NCI-H1417 (cell line): ENCODE results near the gene BRSK1.
A peak's percentile ranks its signal among the peaks of the same experiment; 100 is the strongest.

Experiments used
- DNase-seq, 3 experiments: peaks; one replicate each; lab custom pipeline; 2025; lab: John Stamatoyannopoulos, UW

The BRSK1 gene

GRCh38 chr19:55273978-55274707 lies 9.7 kb upstream of the BRSK1 start:
- peak in 2 of 3 experiments; percentile 52 to 73 for DNase-seq

- DNase-seq, result no peak
Measured at GRCh38 chr19:55275851-55276719, 7.7 kb upstream of the BRSK1 start.

GRCh38 chr19:55276720-55277430 lies 6.9 kb upstream of the BRSK1 start:
- no peak for DNase-seq

GRCh38 chr19:55277494-55277893 lies 6.3 kb upstream of the BRSK1 start:
- no peak for DNase-seq

- no peak for DNase-seq
Measured at GRCh38 chr19:55278391-55279135, 5.2 kb upstream of the BRSK1 start.

GRCh38 chr19:55279340-55279739 lies 4.5 kb upstream of the BRSK1 start:
- no peak for DNase-seq

- DNase-seq, result peak; percentile 96 to 98 (median 98)
Measured at GRCh38 chr19:55279770-55280643, 3.8 kb upstream of the BRSK1 start, which contains the start of gene HSPBP1. Gene HSPBP1, minus strand, starts transcription at chr19:55280110. Its CDS starts 502 bp downstream, at chr19:55279608.

GRCh38 chr19:55284405-55285058 lies 735 bp downstream of the BRSK1 start:
- peak in 1 of 3 experiments; percentile 20 for DNase-seq

- no peak for DNase-seq
Measured at GRCh38 chr19:55285229-55285890, 1.6 kb downstream of the BRSK1 start.

- DNase-seq, result no peak
Measured at GRCh38 chr19:55287361-55288079, 3.7 kb downstream of the BRSK1 start.

GRCh38 chr19:55289117-55289796 lies 5.5 kb downstream of the BRSK1 start:
- no peak for DNase-seq

- DNase-seq, result no peak
Measured at GRCh38 chr19:55297267-55297666, 13.5 kb downstream of the BRSK1 start.

- no peak for DNase-seq
Measured at GRCh38 chr19:55299991-55300390, 16.2 kb downstream of the BRSK1 start.

- DNase-seq, result no peak
Measured at GRCh38 chr19:55300886-55301458, 17.2 kb downstream of the BRSK1 start.

GRCh38 chr19:55301459-55302317 lies 17.9 kb downstream of the BRSK1 start:
- peak; percentile 66 to 89 (median 80) for DNase-seq

- no peak for DNase-seq
Measured at GRCh38 chr19:55302318-55302703, 18.5 kb downstream of the BRSK1 start.

- DNase-seq, result no peak
Measured at GRCh38 chr19:55303477-55303876, 19.7 kb downstream of the BRSK1 start.
